Renal cortical epithelial cell (primary cell): ENCODE results near the gene RPS15A. TPM values are rescaled to one million over a fixed set of nuclear protein-coding genes. Genes with fewer than 3 reads are reported as not detected.
A peak's percentile ranks its signal among the peaks of the same experiment; 100 is the strongest.

Source experiments
- DNase-seq: peaks from one replicate; pipeline ENCODE4 v3.0.0-alpha.2; 2011; ENCODE audit warnings: low read depth
- total RNA-seq: library from RNA; depleted of rRNA; stranded (reverse); fragments of >200 nt; gene quantifications from 2 replicates; pipeline ENCODE4 v1.2.3, GENCODE V29; 2014

RPS15A gene
- total RNA-seq: 1,257 and 2,534 TPM in 2 replicates

GRCh38 chr16:18789850-18790706, at the start of gene RPS15A:
RPS15A (minus strand) TSS chr16:18790334; CDS start chr16:18789113, 1,221 bp downstream.
- DNase-seq: peak; percentile 96

- peak; percentile 22 for DNase-seq
These were observed 49.4 kb upstream of the RPS15A start for GRCh38 chr16:18839555-18839954.

GRCh38 chr16:18836702-18837101, 46.6 kb upstream of the RPS15A start:
- DNase-seq: no peak

GRCh38 chr16:18834864-18835263, 44.7 kb upstream of the RPS15A start:
- DNase-seq: no peak

GRCh38 chr16:18833707-18834505, 43.8 kb upstream of the RPS15A start:
- no peak for DNase-seq

GRCh38 chr16:18832613-18833012, 42.5 kb upstream of the RPS15A start:
- DNase-seq: no peak

GRCh38 chr16:18832006-18832405, 41.9 kb upstream of the RPS15A start:
- no peak for DNase-seq

- DNase-seq: no peak
These were observed 39.1 kb upstream of the RPS15A start for GRCh38 chr16:18829251-18829650.

- DNase-seq: no peak
These were observed 37.8 kb upstream of the RPS15A start for GRCh38 chr16:18827890-18828289.

GRCh38 chr16:18816286-18816685, 26.2 kb upstream of the RPS15A start:
- DNase-seq: no peak

- DNase-seq: no peak
These were observed 21.8 kb upstream of the RPS15A start for GRCh38 chr16:18811925-18812324.

GRCh38 chr16:18809165-18809564, 19.0 kb upstream of the RPS15A start:
- no peak for DNase-seq

- DNase-seq: no peak
These were observed 15.2 kb upstream of the RPS15A start for GRCh38 chr16:18805257-18805773.

- DNase-seq: no peak
These were observed 14.4 kb upstream of the RPS15A start for GRCh38 chr16:18804540-18804939.

- peak; percentile 80 for DNase-seq
These were observed 13.7 kb upstream of the RPS15A start for GRCh38 chr16:18803569-18804462.

GRCh38 chr16:18802767-18803343, 12.7 kb upstream of the RPS15A start:
- DNase-seq: no peak

- peak; percentile 97 for DNase-seq
These were observed 11.2 kb upstream of the RPS15A start, which contains the start of gene ARL6IP1 for GRCh38 chr16:18801145-18801972. ARL6IP1 (minus strand) TSS chr16:18801549; CDS start chr16:18801466, 83 bp downstream.

- DNase-seq: no peak
These were observed 10.6 kb upstream of the RPS15A start for GRCh38 chr16:18800775-18801144.

GRCh38 chr16:18800293-18800692, 10.2 kb upstream of the RPS15A start:
- DNase-seq: no peak

- no peak for DNase-seq
These were observed 9.4 kb upstream of the RPS15A start for GRCh38 chr16:18799500-18799899.
